Endothelial cell of umbilical vein (primary cell): ENCODE data around the gene SLC45A1. TPM values are rescaled to one million over a fixed set of nuclear protein-coding genes. Genes with fewer than 3 reads are reported as not detected.

Experiments
- BruUV-seq: library from RNA; stranded (reverse); fragments of 400-500 nt; replicated peaks from 2 replicates; lab custom pipeline; 2021; lab: Mats Ljungman, UMichigan
- CTCF ChIA-PET: fragments of 300-600, 350-600 bp; sonication (Branson Sonifier 250); formaldehyde crosslinking; loops from one replicate; lab custom pipeline; 2021; ENCODE audit warnings: antibody characterized with exemption, inconsistent platforms; lab: Charles Lee
- POLR2A ChIA-PET: fragments of 300-600, 350-600 bp; sonication (Branson Sonifier 250); formaldehyde crosslinking; loops from one replicate; lab custom pipeline; 2021; ENCODE audit warnings: antibody characterized with exemption, inconsistent platforms; lab: Charles Lee
- DNase-seq: peaks from one replicate; pipeline ENCODE4 v3.0.0-alpha.2; 2011; ENCODE audit warnings: low read depth, low spot score
- FAIRE-seq: peaks from 2 replicates; lab custom pipeline; 2011; peaks lifted over from hg19 to GRCh38; lab: Jason Lieb, UNC
- H2AFZ ChIP-seq: 2 replicates; pipeline ENCODE4 v1.6.0; 2012; ENCODE audit warnings: low read depth, low read length, control low read depth, inconsistent platforms
- H3K27ac ChIP-seq: 2 replicates; pipeline ENCODE4 v1.5.1; 2011; ENCODE audit warnings: low read depth, mild to moderate bottlenecking, control low read depth, low read length, moderate library complexity; ENCODE audit not compliant: insufficient read depth
- H3K27me3 ChIP-seq, 2 experiments: 2 replicates each; pipeline versions ENCODE4 v1.6.0 to v1.6.1; 2011; ENCODE audit warnings: low read length in 2 of 2, mixed read lengths in 1 of 2; ENCODE audit not compliant: control insufficient read depth in 2 of 2, insufficient read depth in 2 of 2
- H3K36me3 ChIP-seq, 2 experiments: 2 replicates in 1 of 2; 3 replicates in 1 of 2; pipeline ENCODE4 v1.5.1; 2011; ENCODE audit warnings: low read length in 2 of 2, mild to moderate bottlenecking in 1 of 2, moderate library complexity in 1 of 2; ENCODE audit not compliant: control insufficient read depth in 2 of 2, insufficient read depth in 2 of 2; ENCODE audit errors: extremely low read depth in 1 of 2
- H3K4me1 ChIP-seq: 3 replicates; pipeline ENCODE4 v1.5.1; 2011; ENCODE audit warnings: mild to moderate bottlenecking, low read length; ENCODE audit not compliant: control insufficient read depth, insufficient read depth; ENCODE audit errors: extremely low read depth
- H3K4me2 ChIP-seq: 2 replicates; pipeline ENCODE4 v1.6.1; 2011; ENCODE audit warnings: low read length, control low read depth, mixed read lengths; ENCODE audit not compliant: insufficient read depth
- H3K4me3 ChIP-seq, 3 experiments: fragments of 200-600 bp in 1 of 3; sonication (generic), shearing (Covaris generic) in 1 of 3; replicated peaks in 1 of 3; 2 replicates each; pipeline ENCODE4 v1.5.1; 2011 to 2016; ENCODE audit warnings: control low read depth in 3 of 3, low read length in 3 of 3, mild to moderate bottlenecking in 2 of 3, inconsistent platforms in 1 of 3, low read depth in 1 of 3, moderate library complexity in 1 of 3; ENCODE audit not compliant: insufficient read depth in 1 of 3
- H3K79me2 ChIP-seq: 2 replicates; pipeline ENCODE4 v1.6.0; 2012; ENCODE audit warnings: low read length, inconsistent platforms; ENCODE audit not compliant: control insufficient read depth, insufficient read depth
- H3K9ac ChIP-seq: replicated peaks from 2 replicates; pipeline ENCODE3; 2011; ENCODE audit warnings: low read length, control low read depth; ENCODE audit not compliant: insufficient read depth; ENCODE audit errors: extremely low read depth
- H3K9me1 ChIP-seq: replicated peaks from 3 replicates; pipeline ENCODE4 v1.6.0; 2011; ENCODE audit warnings: mild to moderate bottlenecking, low read length; ENCODE audit not compliant: control insufficient read depth, insufficient read depth; ENCODE audit errors: extremely low read depth
- H3K9me3 ChIP-seq: replicated peaks from 2 replicates; pipeline ENCODE4 v1.5.1; 2012; ENCODE audit warnings: low read length, inconsistent platforms; ENCODE audit not compliant: control insufficient read depth, insufficient read depth
- H4K20me1 ChIP-seq: replicated peaks from 2 replicates; pipeline ENCODE3; 2011; ENCODE audit warnings: mild to moderate bottlenecking, low read length; ENCODE audit not compliant: control insufficient read depth, insufficient read depth; ENCODE audit errors: extremely low read depth
- EZH2 ChIP-seq: IDR thresholded peaks from 2 replicates; pipeline ENCODE4 v1.6.1; 2012; ENCODE audit warnings: borderline replicate concordance, low read depth, mild to moderate bottlenecking, moderate library complexity, low read length, inconsistent platforms; ENCODE audit not compliant: severe bottlenecking
- GATA2 ChIP-seq: IDR thresholded peaks from 2 replicates; pipeline ENCODE4 v1.7.0; 2011; ENCODE audit warnings: low read depth, mild to moderate bottlenecking, moderate library complexity, mixed read lengths, low read length; ENCODE audit not compliant: insufficient read length, insufficient read depth
- JUN ChIP-seq: IDR thresholded peaks from 2 replicates; pipeline ENCODE4 v1.6.1; 2011; ENCODE audit warnings: borderline replicate concordance, low read depth; ENCODE audit not compliant: insufficient read length, insufficient read depth
- POLR2A ChIP-seq: IDR thresholded peaks from 2 replicates; pipeline ENCODE4 v1.6.1; 2012; ENCODE audit warnings: low read depth, mild to moderate bottlenecking, control low read depth, low read length
- POLR2AphosphoS5 ChIP-seq: IDR thresholded peaks from 2 replicates; pipeline ENCODE4 v1.6.1; 2012; ENCODE audit warnings: low read depth, mild to moderate bottlenecking, control low read depth, low read length, moderate library complexity; ENCODE audit not compliant: insufficient read depth
- dilution Hi-C: fragments of 300-500 bp; cut with MboI; formaldehyde crosslinking; loops from one replicate; pipeline ENCODE4 v1.15.0; 2019; ENCODE audit warnings: low sequenced_read_pairs; ENCODE audit not compliant: extremely low pct_ligation_motif_present
- intact Hi-C: fragments of 100-400 bp; cut with micrococcal nuclease; formaldehyde crosslinking; loops from one replicate; pipeline ENCODE4 v1.10.0; 2022
- polyA plus RNA-seq, 4 experiments: library from polyadenylated mRNA; depleted of rRNA in 3 of 4; stranded (reverse) in 3 of 4; unstranded in 1 of 4; fragments of >200 nt; gene quantifications; 2 replicates each; pipeline versions ENCODE4 v1.2.1 to v1.2.3, GENCODE V29; 2011 to 2012; ENCODE audit warnings: missing spikeins in 1 of 4
- total RNA-seq: library from RNA; stranded (reverse); gene quantifications from 2 replicates; pipeline ENCODE4 v1.2.3, GENCODE V29; 2021
- TF ChIP-seq, protein P1 (sequence below), 2 donors: IDR thresholded peaks; 1 replicate in 1 of 2; 2 replicates in 1 of 2; pipeline ENCODE4 v1.5.1; 2011; ENCODE audit warnings: low read length in 2 of 2, mild to moderate bottlenecking in 2 of 2, moderate library complexity in 2 of 2, control low read depth in 1 of 2, inconsistent platforms in 1 of 2, low read depth in 1 of 2; ENCODE audit not compliant: insufficient read depth in 1 of 2; ENCODE audit errors: extremely low read depth in 1 of 2
- TF ChIP-seq, protein P2 (sequence below): IDR thresholded peaks from 2 replicates; pipeline ENCODE4 v1.6.1; 2011; ENCODE audit not compliant: insufficient read depth, insufficient read length

The SLC45A1 gene
- total and polyA plus RNA-seq, 2 donors (not counting 3 experiments of a cell fraction or from before 2014, with no cell fraction given) = 1.3 to 1.4 TPM

DNA sequence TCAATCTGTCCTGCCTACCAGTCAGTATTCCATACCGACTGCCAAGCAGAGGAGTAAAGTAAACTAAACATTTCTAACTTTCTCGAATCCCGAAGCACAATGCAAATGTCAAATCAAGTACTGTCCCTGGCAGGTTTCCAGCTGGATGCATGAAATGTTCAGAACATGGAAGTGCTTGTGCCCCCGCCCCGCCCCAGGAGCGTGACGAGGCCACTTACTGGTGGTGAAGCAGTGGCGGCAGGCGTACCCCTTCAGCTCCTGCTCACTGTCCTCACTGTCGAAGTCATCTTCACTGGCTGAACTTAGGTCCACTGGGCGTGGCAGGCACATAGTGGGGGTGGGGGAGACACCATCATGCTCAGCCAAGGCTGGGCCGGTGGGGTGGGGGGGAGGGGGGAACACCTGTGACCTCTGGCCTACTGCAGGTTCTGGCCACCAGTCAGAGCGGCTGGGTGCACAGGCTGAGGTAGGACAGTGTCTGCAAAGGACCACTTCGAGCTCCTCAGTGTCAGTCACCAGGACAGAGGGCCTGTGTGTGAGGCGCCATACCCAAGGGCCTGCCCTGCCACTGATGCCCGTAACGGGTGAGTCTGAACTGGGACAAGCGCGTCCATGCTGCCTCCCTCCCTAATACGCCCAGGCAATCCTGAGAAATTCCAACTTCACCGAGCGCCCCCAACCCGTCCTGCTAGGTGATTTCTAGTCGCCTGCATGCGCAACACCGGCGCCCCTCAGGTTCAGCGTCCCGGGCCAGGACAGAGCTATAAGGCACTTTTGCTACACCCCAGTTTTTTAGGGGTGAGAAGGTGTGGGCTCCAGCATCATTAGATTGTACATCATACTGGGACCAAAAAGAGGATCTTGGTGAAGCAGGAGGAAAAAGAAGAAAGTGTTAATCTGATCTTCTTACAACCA lies 46.9 kb downstream of the SLC45A1 start:
- H3K36me3 ChIP-seq = peaks cover 6 to 46% of the 10 kb centered on the region in 2 experiments
- TF ChIP-seq, protein P1, sequence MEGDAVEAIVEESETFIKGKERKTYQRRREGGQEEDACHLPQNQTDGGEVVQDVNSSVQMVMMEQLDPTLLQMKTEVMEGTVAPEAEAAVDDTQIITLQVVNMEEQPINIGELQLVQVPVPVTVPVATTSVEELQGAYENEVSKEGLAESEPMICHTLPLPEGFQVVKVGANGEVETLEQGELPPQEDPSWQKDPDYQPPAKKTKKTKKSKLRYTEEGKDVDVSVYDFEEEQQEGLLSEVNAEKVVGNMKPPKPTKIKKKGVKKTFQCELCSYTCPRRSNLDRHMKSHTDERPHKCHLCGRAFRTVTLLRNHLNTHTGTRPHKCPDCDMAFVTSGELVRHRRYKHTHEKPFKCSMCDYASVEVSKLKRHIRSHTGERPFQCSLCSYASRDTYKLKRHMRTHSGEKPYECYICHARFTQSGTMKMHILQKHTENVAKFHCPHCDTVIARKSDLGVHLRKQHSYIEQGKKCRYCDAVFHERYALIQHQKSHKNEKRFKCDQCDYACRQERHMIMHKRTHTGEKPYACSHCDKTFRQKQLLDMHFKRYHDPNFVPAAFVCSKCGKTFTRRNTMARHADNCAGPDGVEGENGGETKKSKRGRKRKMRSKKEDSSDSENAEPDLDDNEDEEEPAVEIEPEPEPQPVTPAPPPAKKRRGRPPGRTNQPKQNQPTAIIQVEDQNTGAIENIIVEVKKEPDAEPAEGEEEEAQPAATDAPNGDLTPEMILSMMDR (IDR thresholded peaks at IDR 0.05; ENCODE audit: extremely low read depth in 1 of 2, insufficient read depth in 1 of 2, low read depth in 1 of 2, low read length in 2 of 2) = no peak
- no peak for TF ChIP-seq POLR2AphosphoS5
- no peak for TF ChIP-seq EZH2
- TF ChIP-seq GATA2 = no peak
- no peak for TF ChIP-seq POLR2A
- no peak for TF ChIP-seq JUN
- TF ChIP-seq, protein P2, sequence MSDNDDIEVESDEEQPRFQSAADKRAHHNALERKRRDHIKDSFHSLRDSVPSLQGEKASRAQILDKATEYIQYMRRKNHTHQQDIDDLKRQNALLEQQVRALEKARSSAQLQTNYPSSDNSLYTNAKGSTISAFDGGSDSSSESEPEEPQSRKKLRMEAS = no peak
- H3K9ac ChIP-seq = no peak overlapping the region
- intact Hi-C loops (no loop called here), dilution Hi-C loops (no loop called here)
- peaks cover 3% of the 10 kb centered on the region for H3K79me2 ChIP-seq
- no TSS peak for BruUV-seq
- H2AFZ ChIP-seq = no peak overlapping the region
- H3K27me3 ChIP-seq = no peaks in the 10 kb centered on the region
- no peak overlapping the region for H3K27ac ChIP-seq
- no peaks in the 10 kb centered on the region for H3K9me1 ChIP-seq
- no peaks in the 10 kb centered on the region for H3K4me1 ChIP-seq
- no peak for FAIRE-seq
- ChIA-PET CTCF (no interaction called here), POLR2A (no interaction called here)
- H4K20me1 ChIP-seq = no peaks in the 10 kb centered on the region
- H3K4me2 ChIP-seq = no peak overlapping the region
- no peak overlapping the region for H3K4me3 ChIP-seq
- no peak for DNase-seq
- H3K9me3 ChIP-seq = no peaks in the 10 kb centered on the region
